Pancreas (tissue), 10 donors: Measurements from ENCODE around the gene FERMT3. TPM values are rescaled to one million over a fixed set of nuclear protein-coding genes. Genes with fewer than 3 reads are reported as not detected.

Experiments used
- ATAC-seq, 4 donors: fragments of 200-7000 bp; cut with Tn5 transposase; one replicate each; pipeline versions ENCODE4 v1.8.0 to v1.9.1; 2020; ENCODE audit warnings: mild to moderate bottlenecking in 4 of 4, moderate library complexity in 4 of 4
- DNase-seq, 6 donors: peaks; one replicate each; pipeline ENCODE4 v3.0.0-alpha.2; 2020
- FAIRE-seq: peaks from 2 replicates; lab custom pipeline; 2012; peaks lifted over from hg19 to GRCh38; lab: Jason Lieb, UNC
- H3K27ac ChIP-seq, 4 donors: fragments of 200-600 bp; sonication (generic); 1 replicate in 3 of 4; 2 replicates in 1 of 4; pipeline versions ENCODE4 v1.5.0 to v1.8.0; 2020
- H3K27me3 ChIP-seq, 4 donors: fragments of 200-600 bp; one replicate each; pipeline ENCODE4 v1.8.0; 2021
- H3K36me3 ChIP-seq, 3 donors: fragments of 200-600 bp; sonication (generic) in 1 of 3; one replicate each; pipeline versions ENCODE4 v1.5.0 to v1.8.0; 2020 to 2021
- H3K4me1 ChIP-seq, 3 donors: fragments of 200-600 bp; one replicate each; pipeline ENCODE4 v1.8.0; 2021
- H3K4me3 ChIP-seq, 4 donors: fragments of 200-600 bp; sonication (generic) in 2 of 4; one replicate each; pipeline versions ENCODE4 v1.5.0 to v1.8.0; 2020 to 2021
- H3K9me3 ChIP-seq, 4 donors: fragments of 200-600 bp; one replicate each; pipeline ENCODE4 v1.8.0; 2021
- WGBS, 2 donors: extraction: QIAGEN DNeasy Blood & Tissue Kit; methylation state at CpG; one replicate each; pipeline ENCODE4 v1.1.7; 2013; 5-methylcytosine and 5-hydroxymethylcytosine counted together
- intact Hi-C, 3 donors: fragments of 100-400 bp; cut with DNase I; formaldehyde crosslinking; loops; one replicate each; pipeline versions ENCODE4 v1.11.1 to v1.14.2; 2022
- polyA plus RNA-seq, 2 donors: library from polyadenylated mRNA; stranded (reverse); fragments of 200-250 nt; gene quantifications; one replicate each; pipeline ENCODE4 v1.2.3, GENCODE V29; 2013
- total RNA-seq, 6 donors: library from RNA; stranded (reverse); fragmentation: NEBNext Ultra II Directional in 4 of 6; extraction: Animal tissue kit (Norgen Biotek cat#: 25700) in 4 of 6; gene quantifications; one replicate each; pipeline versions ENCODE4 v1.2.1 to v1.2.4, GENCODE V29; 2021 to 2023
- TF ChIP-seq, protein P1 (sequence below), 4 donors: fragments of 200-600 bp; sonication (generic) in 3 of 4; IDR thresholded peaks; one replicate each; pipeline versions ENCODE4 v1.5.0 to v1.8.0; 2021; ENCODE audit warnings: antibody characterized with exemption in 4 of 4
- donor health status: healthy with polysubstance abuse.
- donor health status: DM: no; HTN: no; CAD: no; lungs with moderate emphysema.
- donor health status: DM: no; HTN: no; CAD: no.
- donor health status: control.
- donor health status: control.
- donor health status: Bipolar disorder and iron deficiency.
- donor health status: DM: yes; HTN: yes; CAD: no.
- donor health status: DM: no; HTN: no; CAD: no.
- donor health status: DM: no; HTN: no; CAD: no.
- donor health status: DM: yes; HTN: yes; CAD: no.

Gene FERMT3
- total and polyA plus RNA-seq, 8 donors = 1.9 to 16.3 (median 9.1) TPM

DNA sequence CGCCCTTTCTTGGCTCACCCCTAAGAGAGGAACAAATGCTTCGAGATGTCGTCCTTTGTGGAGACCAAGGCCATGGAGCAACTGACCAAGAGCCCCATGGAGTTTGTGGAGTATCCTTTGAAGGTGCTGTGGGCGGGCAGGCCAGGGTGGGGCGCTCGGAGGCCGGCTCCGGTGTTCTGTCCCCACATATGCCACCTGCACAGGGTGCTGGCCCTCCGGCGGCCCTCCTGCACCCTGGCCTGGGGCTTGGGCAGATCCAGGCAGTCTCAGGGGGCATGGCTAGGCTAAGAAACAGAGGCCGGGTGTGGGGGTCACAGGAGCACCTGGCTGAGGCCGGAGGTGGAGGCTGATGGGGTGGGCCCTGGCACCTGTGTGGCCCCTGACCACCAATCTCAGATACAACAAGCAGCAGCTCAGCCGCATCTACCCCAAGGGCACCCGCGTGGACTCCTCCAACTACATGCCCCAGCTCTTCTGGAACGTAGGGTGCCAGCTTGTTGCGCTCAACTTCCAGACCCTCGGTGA is 55.1 kb downstream of the FERMT3 start:
- TF ChIP-seq, protein P1, sequence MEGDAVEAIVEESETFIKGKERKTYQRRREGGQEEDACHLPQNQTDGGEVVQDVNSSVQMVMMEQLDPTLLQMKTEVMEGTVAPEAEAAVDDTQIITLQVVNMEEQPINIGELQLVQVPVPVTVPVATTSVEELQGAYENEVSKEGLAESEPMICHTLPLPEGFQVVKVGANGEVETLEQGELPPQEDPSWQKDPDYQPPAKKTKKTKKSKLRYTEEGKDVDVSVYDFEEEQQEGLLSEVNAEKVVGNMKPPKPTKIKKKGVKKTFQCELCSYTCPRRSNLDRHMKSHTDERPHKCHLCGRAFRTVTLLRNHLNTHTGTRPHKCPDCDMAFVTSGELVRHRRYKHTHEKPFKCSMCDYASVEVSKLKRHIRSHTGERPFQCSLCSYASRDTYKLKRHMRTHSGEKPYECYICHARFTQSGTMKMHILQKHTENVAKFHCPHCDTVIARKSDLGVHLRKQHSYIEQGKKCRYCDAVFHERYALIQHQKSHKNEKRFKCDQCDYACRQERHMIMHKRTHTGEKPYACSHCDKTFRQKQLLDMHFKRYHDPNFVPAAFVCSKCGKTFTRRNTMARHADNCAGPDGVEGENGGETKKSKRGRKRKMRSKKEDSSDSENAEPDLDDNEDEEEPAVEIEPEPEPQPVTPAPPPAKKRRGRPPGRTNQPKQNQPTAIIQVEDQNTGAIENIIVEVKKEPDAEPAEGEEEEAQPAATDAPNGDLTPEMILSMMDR (IDR thresholded peaks at IDR 0.05) = no peak
- intact Hi-C loops = loop anchor here in 1 of 3 donors (5.0 kb wide), 1 partner anchor 54 kb away; the partner anchor contains the start of gene FERMT3
- no peak for ATAC-seq
- no peaks in the 10 kb centered on the region for H3K27me3 ChIP-seq
- H3K4me3 ChIP-seq = no peak overlapping the region
- no peak for FAIRE-seq
- DNase-seq = peak in 2 of 6 donors; percentile 33 to 48
- no peaks in the 10 kb centered on the region for H3K4me1 ChIP-seq
- H3K9me3 ChIP-seq = no peaks in the 10 kb centered on the region
- H3K27ac ChIP-seq = no peak overlapping the region
- peaks cover 0 to 12% (median 0%) of the 10 kb centered on the region in 3 donors for H3K36me3 ChIP-seq
- 90 to 92% methylated on average over 17 to 18 of the region's 18 CpGs for WGBS, 2 donors

DNA sequence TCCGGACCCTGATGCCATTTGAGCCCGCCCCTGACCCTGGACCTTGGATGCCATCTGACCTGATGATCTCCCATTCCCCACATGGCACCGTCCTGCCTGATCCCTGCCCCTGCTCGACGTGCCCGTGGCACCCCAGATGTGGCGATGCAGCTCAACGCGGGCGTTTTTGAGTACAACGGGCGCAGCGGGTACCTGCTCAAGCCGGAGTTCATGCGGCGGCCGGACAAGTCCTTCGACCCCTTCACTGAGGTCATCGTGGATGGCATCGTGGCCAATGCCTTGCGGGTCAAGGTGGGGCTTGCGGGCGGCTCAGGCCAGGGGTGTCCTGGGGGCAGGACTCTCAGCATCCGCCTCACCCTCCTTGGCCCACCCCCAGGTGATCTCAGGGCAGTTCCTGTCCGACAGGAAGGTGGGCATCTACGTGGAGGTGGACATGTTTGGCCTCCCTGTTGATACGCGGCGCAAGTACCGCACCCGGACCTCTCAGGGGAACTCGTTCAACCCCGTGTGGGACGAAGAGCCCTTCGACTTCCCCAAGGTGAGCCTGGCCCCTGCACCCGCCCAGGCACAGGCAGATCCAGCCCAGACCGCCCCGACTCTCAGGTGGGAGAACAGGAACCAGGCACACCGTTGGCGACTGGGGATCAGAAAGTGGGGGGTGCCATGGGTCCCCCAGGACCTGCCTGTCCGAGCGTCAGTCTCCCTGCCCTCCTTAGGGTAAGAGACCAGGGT is 55.9 kb downstream of the FERMT3 start:
- H3K27me3 ChIP-seq = no peaks in the 10 kb centered on the region
- ATAC-seq = no peak
- no peak overlapping the region for H3K4me3 ChIP-seq
- FAIRE-seq = no peak
- DNase-seq = peak in 3 of 6 donors; percentile 37 to 76 (median 57)
- H3K9me3 ChIP-seq = no peaks in the 10 kb centered on the region
- no peak overlapping the region for H3K27ac ChIP-seq
- TF ChIP-seq, protein P1 (IDR thresholded peaks at IDR 0.05) = no peak
- intact Hi-C loops = loop anchor here in 1 of 3 donors (5.0 kb wide), 1 partner anchor 55 kb away; the partner anchor contains the start of gene FERMT3
- peaks cover 0 to 10% (median 0%) of the 10 kb centered on the region in 3 donors for H3K36me3 ChIP-seq
- WGBS, 2 donors = 94% methylated on average over 42 of the region's 42 CpGs
- no peaks in the 10 kb centered on the region for H3K4me1 ChIP-seq

DNA sequence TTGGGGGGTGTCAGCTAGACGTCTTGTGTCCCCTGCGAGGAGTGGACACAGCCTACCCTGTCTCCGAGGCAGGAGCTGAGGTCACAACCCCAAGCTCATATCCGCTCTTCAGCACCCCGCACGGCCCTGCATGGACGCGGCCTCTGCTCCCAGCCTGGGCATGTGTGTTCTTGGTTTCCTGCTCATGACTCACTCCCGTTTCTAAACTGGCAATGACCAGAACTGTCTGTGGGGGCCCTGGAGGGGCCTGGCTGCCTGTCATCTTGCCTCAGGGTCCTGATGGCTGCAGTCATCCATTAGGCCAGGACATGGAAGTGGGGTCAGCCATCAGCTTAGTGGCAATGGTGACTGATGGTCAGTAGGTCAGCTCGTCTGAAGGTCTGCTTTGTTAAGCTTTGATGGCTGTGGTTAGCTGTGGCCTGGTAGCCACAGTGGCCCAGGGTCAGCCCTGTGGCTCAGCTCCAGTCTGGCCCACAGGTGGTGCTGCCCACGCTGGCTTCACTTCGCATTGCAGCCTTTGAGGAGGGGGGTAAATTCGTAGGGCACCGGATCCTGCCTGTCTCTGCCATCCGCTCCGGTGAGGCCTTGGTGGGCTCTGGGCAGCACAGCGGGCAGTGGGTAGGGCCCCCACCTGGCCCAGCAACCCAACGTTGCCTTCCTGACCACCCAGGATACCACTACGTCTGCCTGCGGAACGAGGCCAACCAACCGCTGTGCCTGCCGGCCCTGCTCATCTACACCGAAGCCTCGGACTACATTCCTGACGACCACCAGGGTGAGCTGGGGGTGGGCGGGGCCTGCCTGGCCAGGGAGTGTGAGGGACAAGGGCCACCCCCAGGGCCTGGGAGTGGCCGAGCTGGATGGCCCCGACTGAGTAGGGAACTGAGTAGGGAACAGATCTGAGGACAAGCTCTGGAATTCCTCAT is 56.8 kb downstream of the FERMT3 start:
- H3K27ac ChIP-seq = no peak overlapping the region
- WGBS, 2 donors = 86 to 88% methylated on average over 29 of the region's 29 CpGs
- H3K4me3 ChIP-seq = no peak overlapping the region
- H3K27me3 ChIP-seq = no peaks in the 10 kb centered on the region
- peaks cover 0 to 5% (median 0%) of the 10 kb centered on the region in 3 donors for H3K4me1 ChIP-seq
- DNase-seq (peak in 3 of 6 donors; percentile 44 to 74 (median 45)), ATAC-seq (no peak), FAIRE-seq (no peak)
- H3K9me3 ChIP-seq = no peaks in the 10 kb centered on the region
- intact Hi-C loops = loop anchor here in 1 of 3 donors (5.0 kb wide), 1 partner anchor 56 kb away; the partner anchor contains the start of gene FERMT3
- TF ChIP-seq, protein P1 (IDR thresholded peaks at IDR 0.05) = no peak
- H3K36me3 ChIP-seq = peaks cover 0 to 8% (median 0%) of the 10 kb centered on the region in 3 donors

DNA sequence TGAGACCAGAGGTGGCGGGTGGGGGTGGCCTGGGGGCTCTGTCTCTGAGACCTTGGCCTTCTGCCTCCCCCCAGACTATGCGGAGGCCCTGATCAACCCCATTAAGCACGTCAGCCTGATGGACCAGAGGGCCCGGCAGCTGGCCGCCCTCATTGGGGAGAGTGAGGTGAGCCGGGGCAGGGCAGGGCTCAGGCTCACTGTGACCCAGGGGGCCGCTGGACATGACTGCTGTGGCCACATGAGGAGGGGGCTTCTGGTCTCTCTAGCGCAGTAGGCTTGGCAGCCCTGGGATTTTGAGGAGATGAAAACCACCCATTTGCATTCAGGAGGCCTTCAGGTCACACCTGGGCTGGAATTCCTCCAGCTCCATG is 57.4 kb downstream of the FERMT3 start:
- Histone ChIP-seq H3K27me3 (no peaks in the 10 kb centered on the region), H3K9me3 (no peaks in the 10 kb centered on the region), H3K36me3 (peaks cover 0 to 2% (median 0%) of the 10 kb centered on the region in 3 donors), H3K4me3 (no peak overlapping the region), H3K4me1 (peaks cover 0 to 12% (median 5%) of the 10 kb centered on the region in 3 donors), H3K27ac (no peak overlapping the region)
- DNase-seq (no peak), FAIRE-seq (no peak), ATAC-seq (no peak)
- TF ChIP-seq, protein P1 (IDR thresholded peaks at IDR 0.05) = no peak
- 95 to 96% methylated on average over 8 of the region's 8 CpGs for WGBS, 2 donors
- intact Hi-C loops = loop anchor here in 1 of 3 donors (5.0 kb wide), 1 partner anchor 57 kb away; the partner anchor contains the start of gene FERMT3
